RPMI8226 (cell line): Measurements from ENCODE around the gene GBP5.
"Not testable (repeated sequence)": the region's sequence is repeated elsewhere in the genome, so short reads cannot be mapped to it uniquely, and the experiment has no call there.

Experiments
- DNase-seq: peaks from one replicate; pipeline ENCODE4 v3.0.0-alpha.2; 2015

Gene GBP5

GRCh38 chr1:89272269-89273041, at the start of gene GBP5:
Gene GBP5 (minus strand): TSS chr1:89272860. CDS start chr1:89269555, 3,305 bp downstream.
- DNase-seq = not testable (repeated sequence)

GRCh38 chr1:89322402-89322801, 49.7 kb upstream of the GBP5 start:
- no peak for DNase-seq

GRCh38 chr1:89312572-89312971, 39.9 kb upstream of the GBP5 start:
- DNase-seq = no peak

GRCh38 chr1:89311757-89312156, 39.1 kb upstream of the GBP5 start:
- no peak for DNase-seq

GRCh38 chr1:89310976-89311375, 38.3 kb upstream of the GBP5 start:
- no peak for DNase-seq

- peak; percentile 33 for DNase-seq
These were observed 37.8 kb upstream of the GBP5 start for GRCh38 chr1:89310505-89310904.

- no peak for DNase-seq
These were observed 37.2 kb upstream of the GBP5 start for GRCh38 chr1:89309828-89310227.

GRCh38 chr1:89306273-89306672, 33.6 kb upstream of the GBP5 start:
- no peak for DNase-seq

GRCh38 chr1:89305493-89305892, 32.8 kb upstream of the GBP5 start:
- DNase-seq = peak; percentile 5

GRCh38 chr1:89304572-89305230, 32.0 kb upstream of the GBP5 start:
- DNase-seq = no peak

- DNase-seq = no peak
These were observed 30.2 kb upstream of the GBP5 start for GRCh38 chr1:89302697-89303332.

GRCh38 chr1:89299739-89300463, 27.2 kb upstream of the GBP5 start:
- not testable (repeated sequence) for DNase-seq

- DNase-seq = no peak
These were observed 25.8 kb upstream of the GBP5 start for GRCh38 chr1:89298461-89298860.

- no peak for DNase-seq
These were observed 22.5 kb upstream of the GBP5 start for GRCh38 chr1:89295187-89295586.

GRCh38 chr1:89291276-89291675, 18.6 kb upstream of the GBP5 start:
- no peak for DNase-seq

GRCh38 chr1:89288051-89288340, 15.3 kb upstream of the GBP5 start:
- no peak for DNase-seq

GRCh38 chr1:89287181-89288050, 14.8 kb upstream of the GBP5 start:
- DNase-seq = no peak

- DNase-seq = no peak
These were observed 14.0 kb upstream of the GBP5 start for GRCh38 chr1:89286549-89287180.

- no peak for DNase-seq
These were observed 13.2 kb upstream of the GBP5 start for GRCh38 chr1:89285745-89286380.

GRCh38 chr1:89284078-89284763, 11.6 kb upstream of the GBP5 start:
- DNase-seq = not testable (repeated sequence)

- DNase-seq = no peak
These were observed 8.1 kb upstream of the GBP5 start for GRCh38 chr1:89280766-89281165.
